ENCODE measurements around the gene FOXL3. TPM values are rescaled to one million over a fixed set of nuclear protein-coding genes. Genes with fewer than 3 reads are reported as not detected.

Gene FOXL3
- total RNA-seq, 4 donors from 2014 or later = not detected

DNA sequence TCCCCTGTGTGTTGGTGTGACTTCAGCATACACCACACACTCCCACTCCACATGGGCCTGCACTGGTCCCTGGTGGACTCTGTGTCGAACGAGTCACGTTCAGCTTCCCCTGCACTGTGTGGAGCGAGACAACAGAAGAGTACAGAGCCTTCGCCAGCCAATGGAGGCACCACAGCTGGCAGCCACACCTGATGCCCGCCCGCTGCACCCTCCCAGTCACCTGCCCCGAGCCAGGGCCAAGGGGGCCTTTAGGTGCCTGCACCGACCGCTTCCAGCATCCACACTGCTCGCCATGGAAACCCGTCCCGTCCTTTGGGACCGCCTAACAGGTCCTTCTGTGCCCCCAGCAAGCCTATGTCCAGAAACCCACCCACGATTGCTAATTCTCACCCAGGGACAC, 9.2 kb downstream of the FOXL3 start:
- intact Hi-C loops (cut with DNase I; ENCODE audit: low total_unique reads) (no loop called here), in situ Hi-C loops (cut with MboI; ENCODE audit: low sequenced_read_pairs in 4 of 4) (no loop called here)
- no peak for TF ChIP-seq POLR2A (IDR thresholded peaks at IDR 0.05)
- TF ChIP-seq, protein P1, sequence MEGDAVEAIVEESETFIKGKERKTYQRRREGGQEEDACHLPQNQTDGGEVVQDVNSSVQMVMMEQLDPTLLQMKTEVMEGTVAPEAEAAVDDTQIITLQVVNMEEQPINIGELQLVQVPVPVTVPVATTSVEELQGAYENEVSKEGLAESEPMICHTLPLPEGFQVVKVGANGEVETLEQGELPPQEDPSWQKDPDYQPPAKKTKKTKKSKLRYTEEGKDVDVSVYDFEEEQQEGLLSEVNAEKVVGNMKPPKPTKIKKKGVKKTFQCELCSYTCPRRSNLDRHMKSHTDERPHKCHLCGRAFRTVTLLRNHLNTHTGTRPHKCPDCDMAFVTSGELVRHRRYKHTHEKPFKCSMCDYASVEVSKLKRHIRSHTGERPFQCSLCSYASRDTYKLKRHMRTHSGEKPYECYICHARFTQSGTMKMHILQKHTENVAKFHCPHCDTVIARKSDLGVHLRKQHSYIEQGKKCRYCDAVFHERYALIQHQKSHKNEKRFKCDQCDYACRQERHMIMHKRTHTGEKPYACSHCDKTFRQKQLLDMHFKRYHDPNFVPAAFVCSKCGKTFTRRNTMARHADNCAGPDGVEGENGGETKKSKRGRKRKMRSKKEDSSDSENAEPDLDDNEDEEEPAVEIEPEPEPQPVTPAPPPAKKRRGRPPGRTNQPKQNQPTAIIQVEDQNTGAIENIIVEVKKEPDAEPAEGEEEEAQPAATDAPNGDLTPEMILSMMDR (IDR thresholded peaks at IDR 0.05 in 4 of 5, conservative IDR thresholded peaks at IDR 0.05 in 1 of 5) = no peak
- DNase-seq (no peak), ATAC-seq (no peak)
- Histone ChIP-seq H3K9me3 (no peaks in the 10 kb centered on the region), H3K27me3 (peaks cover 9 to 15% (median 14%) of the 10 kb centered on the region in 3 donors), H3K4me1 (no peaks in the 10 kb centered on the region), H3K4me3 (no peak overlapping the region), H3K36me3 (no peaks in the 10 kb centered on the region), H3K27ac (no peak overlapping the region)

DNA sequence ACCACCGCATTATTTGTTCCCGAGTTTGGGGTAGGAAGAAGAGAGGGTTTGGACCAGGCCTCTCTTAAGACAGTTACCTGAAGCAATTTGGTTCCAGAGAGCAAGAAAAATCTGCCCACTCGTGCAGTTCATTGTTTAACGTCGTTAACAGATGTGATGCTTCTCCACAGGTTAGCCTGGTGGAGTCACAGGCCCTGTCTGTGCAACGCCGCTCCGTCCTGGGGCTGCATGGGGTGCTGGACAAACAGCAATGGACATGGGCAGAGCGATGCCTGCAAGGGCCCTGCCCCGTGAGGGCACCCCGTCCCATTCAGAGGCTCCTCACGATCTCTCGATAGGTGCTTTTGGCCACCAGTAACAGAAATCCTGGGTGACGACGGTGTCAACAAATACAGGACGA, 9.7 kb downstream of the FOXL3 start:
- H3K27me3 ChIP-seq = peaks cover 9 to 10% (median 10%) of the 10 kb centered on the region in 3 donors
- no peak overlapping the region for H3K27ac ChIP-seq
- TF ChIP-seq, protein P1 (IDR thresholded peaks at IDR 0.05 in 4 of 5, conservative IDR thresholded peaks at IDR 0.05 in 1 of 5) = no peak
- no peak for TF ChIP-seq POLR2A (IDR thresholded peaks at IDR 0.05)
- intact Hi-C loops (cut with DNase I; ENCODE audit: low total_unique reads) = no loop called here
- H3K4me3 ChIP-seq = no peak overlapping the region
- ATAC-seq (no peak), DNase-seq (no peak)
- H3K9me3 ChIP-seq = no peaks in the 10 kb centered on the region
- no peaks in the 10 kb centered on the region for H3K4me1 ChIP-seq
- H3K36me3 ChIP-seq = no peaks in the 10 kb centered on the region
- in situ Hi-C loops (cut with MboI; ENCODE audit: low sequenced_read_pairs in 4 of 4) = no loop called here

- Histone ChIP-seq H3K27ac (no peak overlapping the region), H3K9me3 (no peaks in the 10 kb centered on the region), H3K4me1 (no peaks in the 10 kb centered on the region), H3K4me3 (no peak overlapping the region), H3K36me3 (no peaks in the 10 kb centered on the region), H3K27me3 (peaks cover 5 to 6% (median 6%) of the 10 kb centered on the region in 3 donors)
- intact Hi-C loops (cut with DNase I; ENCODE audit: low total_unique reads) = no loop called here
- TF ChIP-seq, protein P1 (IDR thresholded peaks at IDR 0.05 in 4 of 5, conservative IDR thresholded peaks at IDR 0.05 in 1 of 5) = no peak
- DNase-seq (no peak), ATAC-seq (no peak)
- in situ Hi-C loops (cut with MboI; ENCODE audit: low sequenced_read_pairs in 4 of 4) = no loop called here
Measured at GRCh38 chr7:300048-300447, 10.1 kb downstream of the FOXL3 start.

GRCh38 chr7:300546-301290, 10.7 kb downstream of the FOXL3 start:
- in situ Hi-C loops (cut with MboI; ENCODE audit: low sequenced_read_pairs in 4 of 4) = no loop called here
- no peaks in the 10 kb centered on the region for H3K9me3 ChIP-seq
- no peak overlapping the region for H3K4me3 ChIP-seq
- ATAC-seq (no peak), DNase-seq (no peak)
- H3K4me1 ChIP-seq = no peaks in the 10 kb centered on the region
- no peak for TF ChIP-seq POLR2A (IDR thresholded peaks at IDR 0.05)
- TF ChIP-seq, protein P1 (IDR thresholded peaks at IDR 0.05 in 4 of 5, conservative IDR thresholded peaks at IDR 0.05 in 1 of 5) = no peak
- intact Hi-C loops (cut with DNase I; ENCODE audit: low total_unique reads) = no loop called here
- H3K27me3 ChIP-seq = peaks cover 0 to 1% (median 0%) of the 10 kb centered on the region in 3 donors
- no peak overlapping the region for H3K27ac ChIP-seq
- H3K36me3 ChIP-seq = no peaks in the 10 kb centered on the region
